HEK293 (cell line): ENCODE data around the gene BLM.

Experiments
- BCL11B ChIP-seq: fragments of 450-650 bp; formaldehyde crosslinking; IDR thresholded peaks from 2 replicates; pipeline ENCODE4 v1.5.1; 2016; ENCODE audit warnings: low read depth, missing biosample characterization, missing genetic modification characterization
- HIC1 ChIP-seq: fragments of 450-650 bp; formaldehyde crosslinking; IDR thresholded peaks from 2 replicates; pipeline ENCODE4 v1.5.1; 2016; ENCODE audit warnings: missing biosample characterization, missing genetic modification characterization
- HOXD13 ChIP-seq: sonication (generic); formaldehyde crosslinking; IDR thresholded peaks from 2 replicates; pipeline ENCODE4 v1.8.0; 2022; ENCODE audit warnings: missing genetic modification reagents, borderline replicate concordance
- REST ChIP-seq: fragments of 450-650 bp; formaldehyde crosslinking; IDR thresholded peaks from 2 replicates; pipeline ENCODE4 v1.5.1; 2016; ENCODE audit warnings: missing biosample characterization, missing genetic modification characterization
- ZFP69B ChIP-seq: fragments of 450-650 bp; formaldehyde crosslinking; IDR thresholded peaks from 2 replicates; pipeline ENCODE4 v1.5.1; 2016; ENCODE audit warnings: missing biosample characterization, missing genetic modification characterization
- ZNF114 ChIP-seq: fragments of 450-650 bp; formaldehyde crosslinking; IDR thresholded peaks from 2 replicates; pipeline ENCODE4 v1.5.0; 2017; ENCODE audit warnings: missing biosample characterization, missing genetic modification characterization
- ZNF18 ChIP-seq: fragments of 450-650 bp; formaldehyde crosslinking; IDR thresholded peaks from 2 replicates; pipeline ENCODE4 v1.5.1; 2016; ENCODE audit warnings: missing biosample characterization, missing genetic modification characterization
- ZNF248 ChIP-seq: fragments of 450-650 bp; formaldehyde crosslinking; IDR thresholded peaks from 2 replicates; pipeline ENCODE4 v1.5.1; 2017; ENCODE audit warnings: missing biosample characterization, missing genetic modification characterization
- ZNF37A ChIP-seq: fragments of 450-650 bp; IDR thresholded peaks from 2 replicates; pipeline ENCODE4 v1.5.1; 2018; ENCODE audit warnings: missing biosample characterization, missing genetic modification characterization
- ZNF398 ChIP-seq: fragments of 450-650 bp; formaldehyde crosslinking; IDR thresholded peaks from 2 replicates; pipeline ENCODE4 v1.5.1; 2017; ENCODE audit warnings: missing biosample characterization, missing genetic modification characterization
- ZNF416 ChIP-seq: fragments of 450-650 bp; formaldehyde crosslinking; IDR thresholded peaks from 2 replicates; pipeline ENCODE4 v1.5.1; 2016; ENCODE audit warnings: missing biosample characterization, missing genetic modification characterization
- ZNF530 ChIP-seq: fragments of 450-650 bp; formaldehyde crosslinking; IDR thresholded peaks from 2 replicates; pipeline ENCODE4 v1.5.1; 2016; ENCODE audit warnings: low read depth, missing biosample characterization, missing genetic modification characterization
- ZNF548 ChIP-seq: fragments of 450-650 bp; formaldehyde crosslinking; IDR thresholded peaks from 2 replicates; pipeline ENCODE4 v1.5.1; 2016; ENCODE audit warnings: missing biosample characterization, missing genetic modification characterization
- ZNF596 ChIP-seq: fragments of 450-650 bp; IDR thresholded peaks from 2 replicates; pipeline ENCODE4 v1.5.0; 2018; ENCODE audit warnings: missing biosample characterization, mild to moderate bottlenecking, missing genetic modification characterization, moderate library complexity
- ZSCAN30 ChIP-seq: fragments of 450-650 bp; IDR thresholded peaks from 2 replicates; pipeline ENCODE4 v1.5.1; 2018; ENCODE audit warnings: missing biosample characterization, mild to moderate bottlenecking, missing genetic modification characterization, moderate library complexity
- TF ChIP-seq, protein P1 (sequence below): fragments of 450-650 bp; IDR thresholded peaks from 2 replicates; pipeline ENCODE4 v1.5.1; 2018; ENCODE audit warnings: missing biosample characterization, mild to moderate bottlenecking, missing genetic modification characterization
- TF ChIP-seq, protein P2 (sequence below): fragments of 450-650 bp; formaldehyde crosslinking; IDR thresholded peaks from 2 replicates; pipeline ENCODE4 v1.5.1; 2017; ENCODE audit warnings: missing biosample characterization, missing genetic modification characterization
- TF ChIP-seq, protein P3 (sequence below): fragments of 450-650 bp; formaldehyde crosslinking; IDR thresholded peaks from 2 replicates; pipeline ENCODE4 v1.5.1; 2016; ENCODE audit warnings: missing biosample characterization, missing genetic modification characterization, low read depth

BLM gene

GRCh38 chr15:90716976-90717821, at the start of gene BLM (continued):
- TF ChIP-seq REST (no peak), ZSCAN30 (tag by site-specific recombination) (peak; percentile 63; the same call in 1 of the 2 replicates), HOXD13 (no peak), ZNF114 (tag by site-specific recombination) (no peak), ZFP69B (tag by site-specific recombination) (no peak), ZNF530 (no peak), BCL11B (tag by site-specific recombination) (no peak), HIC1 (tag by site-specific recombination) (0 out of 2 replicates have a peak, but pooled peaks have one; percentile 27), ZNF596 (no peak), ZNF398 (tag by site-specific recombination) (no peak), ZNF548 (tag by site-specific recombination) (no peak), ZNF416 (no peak), ZNF18 (no peak), ZNF37A (no peak), ZNF248 (tag by site-specific recombination) (no peak)
- TF ChIP-seq, protein P1, sequence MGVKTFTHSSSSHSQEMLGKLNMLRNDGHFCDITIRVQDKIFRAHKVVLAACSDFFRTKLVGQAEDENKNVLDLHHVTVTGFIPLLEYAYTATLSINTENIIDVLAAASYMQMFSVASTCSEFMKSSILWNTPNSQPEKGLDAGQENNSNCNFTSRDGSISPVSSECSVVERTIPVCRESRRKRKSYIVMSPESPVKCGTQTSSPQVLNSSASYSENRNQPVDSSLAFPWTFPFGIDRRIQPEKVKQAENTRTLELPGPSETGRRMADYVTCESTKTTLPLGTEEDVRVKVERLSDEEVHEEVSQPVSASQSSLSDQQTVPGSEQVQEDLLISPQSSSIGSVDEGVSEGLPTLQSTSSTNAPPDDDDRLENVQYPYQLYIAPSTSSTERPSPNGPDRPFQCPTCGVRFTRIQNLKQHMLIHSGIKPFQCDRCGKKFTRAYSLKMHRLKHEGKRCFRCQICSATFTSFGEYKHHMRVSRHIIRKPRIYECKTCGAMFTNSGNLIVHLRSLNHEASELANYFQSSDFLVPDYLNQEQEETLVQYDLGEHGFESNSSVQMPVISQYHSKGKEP (tag by site-specific recombination) = no peak
- TF ChIP-seq, protein P2, sequence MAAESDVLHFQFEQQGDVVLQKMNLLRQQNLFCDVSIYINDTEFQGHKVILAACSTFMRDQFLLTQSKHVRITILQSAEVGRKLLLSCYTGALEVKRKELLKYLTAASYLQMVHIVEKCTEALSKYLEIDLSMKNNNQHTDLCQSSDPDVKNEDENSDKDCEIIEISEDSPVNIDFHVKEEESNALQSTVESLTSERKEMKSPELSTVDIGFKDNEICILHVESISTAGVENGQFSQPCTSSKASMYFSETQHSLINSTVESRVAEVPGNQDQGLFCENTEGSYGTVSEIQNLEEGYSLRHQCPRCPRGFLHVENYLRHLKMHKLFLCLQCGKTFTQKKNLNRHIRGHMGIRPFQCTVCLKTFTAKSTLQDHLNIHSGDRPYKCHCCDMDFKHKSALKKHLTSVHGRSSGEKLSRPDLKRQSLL = 0 out of 2 replicates have a peak, but pooled peaks have one; percentile 13
- TF ChIP-seq, protein P3, sequence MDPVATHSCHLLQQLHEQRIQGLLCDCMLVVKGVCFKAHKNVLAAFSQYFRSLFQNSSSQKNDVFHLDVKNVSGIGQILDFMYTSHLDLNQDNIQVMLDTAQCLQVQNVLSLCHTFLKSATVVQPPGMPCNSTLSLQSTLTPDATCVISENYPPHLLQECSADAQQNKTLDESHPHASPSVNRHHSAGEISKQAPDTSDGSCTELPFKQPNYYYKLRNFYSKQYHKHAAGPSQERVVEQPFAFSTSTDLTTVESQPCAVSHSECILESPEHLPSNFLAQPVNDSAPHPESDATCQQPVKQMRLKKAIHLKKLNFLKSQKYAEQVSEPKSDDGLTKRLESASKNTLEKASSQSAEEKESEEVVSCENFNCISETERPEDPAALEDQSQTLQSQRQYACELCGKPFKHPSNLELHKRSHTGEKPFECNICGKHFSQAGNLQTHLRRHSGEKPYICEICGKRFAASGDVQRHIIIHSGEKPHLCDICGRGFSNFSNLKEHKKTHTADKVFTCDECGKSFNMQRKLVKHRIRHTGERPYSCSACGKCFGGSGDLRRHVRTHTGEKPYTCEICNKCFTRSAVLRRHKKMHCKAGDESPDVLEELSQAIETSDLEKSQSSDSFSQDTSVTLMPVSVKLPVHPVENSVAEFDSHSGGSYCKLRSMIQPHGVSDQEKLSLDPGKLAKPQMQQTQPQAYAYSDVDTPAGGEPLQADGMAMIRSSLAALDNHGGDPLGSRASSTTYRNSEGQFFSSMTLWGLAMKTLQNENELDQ (tag by site-specific recombination) = no peak
